GM21723 (cell line): Measurements from ENCODE around the gene CNTNAP2.

Source experiments
- ATAC-seq: cut with Tn5 transposase; IDR thresholded peaks from one replicate; pipeline ENCODE4 v1.9.1; 2021; ENCODE audit warnings: mild to moderate bottlenecking, moderate library complexity; ENCODE audit not compliant: unreplicated experiment

The CNTNAP2 gene

GRCh38 chr7:148337995-148338747 is 2221.6 kb downstream of the CNTNAP2 start:
- no peak for ATAC-seq

DNA sequence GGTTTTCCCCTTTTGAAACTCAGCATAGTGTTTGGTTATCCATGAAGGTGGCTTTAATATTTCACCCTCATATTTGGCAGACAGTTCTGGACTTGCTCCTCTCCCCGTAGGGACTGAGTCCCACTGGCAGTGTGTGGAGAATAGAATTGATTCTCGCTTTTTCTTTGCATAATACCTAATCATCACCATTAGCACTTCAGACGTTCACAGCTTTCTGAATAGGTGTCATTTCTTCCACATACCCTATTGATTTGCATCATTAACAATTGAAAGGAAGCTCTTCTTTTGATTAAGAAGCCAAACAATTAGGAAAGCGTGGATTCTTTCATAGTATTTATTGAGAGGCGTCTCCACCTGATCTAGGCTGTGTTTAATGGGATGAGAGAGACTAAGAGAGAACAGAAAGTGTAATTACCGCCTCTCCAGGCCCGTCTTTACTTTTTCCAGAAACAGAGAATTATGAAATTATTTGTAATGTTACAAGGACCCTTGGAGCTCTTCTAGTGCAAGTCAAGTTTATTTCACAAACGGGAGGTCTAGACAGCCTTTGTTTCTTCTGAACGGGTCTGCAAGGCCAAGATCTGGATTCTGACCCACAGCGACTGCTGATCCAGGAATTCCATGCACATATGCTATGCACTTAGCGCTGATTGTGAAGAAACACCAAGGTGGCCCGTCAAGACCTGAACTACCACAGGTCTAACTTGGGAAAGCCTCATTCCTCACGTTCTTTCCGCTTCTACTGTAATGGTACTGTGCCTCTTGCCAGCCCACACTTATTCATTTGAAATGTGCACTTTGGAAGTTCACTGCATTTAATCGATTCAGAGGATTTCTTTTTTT is 2224.1 kb downstream of the CNTNAP2 start:
- ATAC-seq = no peak

- ATAC-seq = no peak
These were observed 2227.8 kb downstream of the CNTNAP2 start for GRCh38 chr7:148344406-148344805.

DNA sequence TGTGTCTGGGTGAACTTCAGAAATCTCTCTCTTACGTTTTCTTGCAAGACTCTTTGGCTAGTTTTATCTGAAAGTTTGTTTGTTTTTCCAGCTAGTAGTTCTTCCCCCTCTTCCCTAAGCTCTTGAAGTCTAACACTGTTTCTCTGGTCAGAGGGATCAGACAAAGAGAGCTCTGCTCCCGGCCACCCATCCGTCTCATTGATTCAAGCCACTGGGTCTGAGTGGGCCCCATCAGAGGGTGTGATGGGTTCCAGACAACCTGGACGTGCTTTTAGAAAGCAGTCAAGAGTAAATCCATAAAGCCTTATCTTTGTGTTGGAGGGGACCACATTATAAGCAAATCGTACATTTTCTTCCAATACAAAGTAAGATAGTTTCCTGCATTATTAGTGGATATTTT is 2231.4 kb downstream of the CNTNAP2 start:
- ATAC-seq = no peak

DNA sequence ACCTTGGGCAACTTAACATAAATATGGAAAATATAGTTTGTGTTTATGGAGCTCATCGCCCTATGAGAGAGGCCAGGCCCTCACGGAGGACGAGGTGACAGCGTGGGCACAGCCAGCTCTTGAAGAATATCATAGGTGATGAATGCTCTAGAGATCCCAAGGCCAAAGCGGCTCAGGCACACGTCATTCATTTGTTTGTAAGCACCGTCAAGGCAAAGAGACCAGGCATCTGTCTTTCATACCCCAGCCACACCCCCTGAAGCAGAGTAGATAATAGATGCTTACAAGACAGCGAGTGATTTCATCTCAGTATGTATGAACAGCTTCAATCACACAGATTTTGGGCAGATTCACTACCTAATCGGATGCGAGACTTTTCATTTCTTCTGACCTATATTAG is 2231.9 kb downstream of the CNTNAP2 start:
- ATAC-seq = no peak

DNA sequence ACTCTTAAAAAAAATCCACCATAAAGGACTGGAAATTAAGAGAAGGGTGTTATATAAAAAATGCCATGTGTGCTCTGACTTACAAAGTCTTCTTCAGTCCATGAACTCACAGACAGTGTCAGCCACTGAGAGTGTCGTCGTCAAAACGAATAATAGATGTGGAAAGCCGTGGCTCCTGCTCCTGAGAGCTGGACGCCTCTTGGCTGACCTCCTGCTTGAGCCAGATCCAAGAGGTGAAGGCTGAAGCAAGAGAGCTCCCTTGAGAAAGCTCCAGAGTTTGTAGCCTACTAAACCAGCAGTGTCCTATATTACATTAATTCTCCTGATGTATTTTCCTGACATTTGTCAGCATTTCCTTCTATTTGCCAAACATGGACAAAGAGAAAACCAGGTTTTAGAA is 2239.7 kb downstream of the CNTNAP2 start:
- ATAC-seq = no peak

- ATAC-seq = no peak
These were observed 2245.9 kb downstream of the CNTNAP2 start for GRCh38 chr7:148362541-148362940.

DNA sequence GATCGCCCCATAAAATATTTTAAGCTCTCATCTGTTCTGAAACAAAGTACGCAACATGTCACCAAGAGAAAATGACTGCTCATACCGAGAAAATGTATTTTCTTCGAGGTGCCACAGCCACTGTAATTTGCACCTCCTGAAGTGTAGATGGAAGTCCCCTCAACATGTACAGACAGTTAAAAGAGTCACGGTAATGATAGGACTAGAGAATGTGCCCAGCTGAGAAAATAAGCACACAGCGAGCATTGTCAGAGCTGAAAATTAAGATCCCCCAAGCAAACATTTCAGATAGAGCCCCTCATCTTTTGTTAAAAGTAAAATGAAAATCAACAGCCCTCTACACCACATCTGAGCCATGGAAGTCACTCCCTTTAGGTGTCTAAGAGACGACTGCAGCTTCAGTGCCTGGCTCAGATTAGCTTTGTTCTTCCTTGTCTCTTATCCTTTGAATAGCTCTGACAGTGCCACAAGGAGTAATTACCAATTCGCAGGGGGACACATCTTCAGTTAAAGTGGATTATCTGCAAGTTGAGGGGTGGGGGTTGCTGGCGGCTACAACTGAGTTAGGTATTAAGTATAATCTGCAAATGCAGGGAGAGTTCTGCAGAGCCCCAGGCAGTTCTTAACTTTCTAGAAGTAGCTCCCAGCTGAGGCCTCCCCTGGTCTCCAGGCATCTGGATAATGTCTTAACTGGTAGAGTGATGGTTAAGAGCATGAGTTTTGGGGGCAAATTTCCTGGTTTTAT is 2251.3 kb downstream of the CNTNAP2 start:
- ATAC-seq = no peak

DNA sequence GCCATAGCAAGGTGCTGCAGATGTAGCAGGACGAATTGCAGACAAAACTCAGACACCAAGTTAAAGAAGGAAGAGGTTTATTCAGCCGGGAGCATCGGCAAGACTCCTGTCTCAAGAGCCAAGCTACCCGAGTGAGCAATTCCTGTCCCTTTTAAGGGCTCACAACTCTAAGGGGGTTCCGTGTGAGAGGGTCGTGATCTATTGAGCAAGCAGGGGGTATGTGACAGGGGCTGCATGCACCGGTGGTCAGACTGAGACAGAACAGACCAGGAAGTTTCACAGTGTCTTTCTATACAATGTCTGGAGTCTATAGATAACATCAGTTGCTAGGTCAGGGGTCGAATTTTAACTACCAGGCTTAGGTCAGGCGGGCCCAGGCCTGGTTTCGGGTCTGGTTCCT is 2252.0 kb downstream of the CNTNAP2 start:
- ATAC-seq = no peak

DNA sequence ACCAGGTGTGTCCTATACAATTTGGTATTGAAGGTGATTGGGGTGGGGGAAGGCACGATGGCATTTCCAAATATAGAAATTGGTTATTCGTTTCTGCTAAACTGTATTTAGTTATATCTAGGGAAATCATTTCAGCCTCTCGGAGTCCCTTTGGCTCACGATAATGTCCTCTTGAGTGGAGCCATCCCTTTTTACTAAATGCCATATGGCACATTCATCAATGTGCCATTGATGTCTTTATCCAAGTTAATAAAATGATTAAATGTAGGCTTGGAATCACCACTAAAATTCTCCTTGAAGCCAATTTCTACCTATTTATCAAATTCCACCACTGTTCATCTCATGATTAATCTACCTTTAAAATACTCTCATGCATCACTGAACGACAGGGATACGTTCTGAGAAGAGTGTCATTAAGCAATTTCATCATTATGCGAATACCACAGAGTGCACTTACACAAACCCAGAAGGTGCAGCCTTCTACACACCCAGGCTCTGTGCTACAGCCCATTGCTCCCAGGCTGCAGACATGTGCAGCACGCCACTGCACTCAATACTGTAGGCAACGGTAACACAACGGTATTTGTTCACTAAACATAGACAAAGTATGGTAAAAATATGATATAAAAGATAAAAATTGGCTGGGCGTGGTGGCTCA is 2254.8 kb downstream of the CNTNAP2 start:
- ATAC-seq = no peak

DNA sequence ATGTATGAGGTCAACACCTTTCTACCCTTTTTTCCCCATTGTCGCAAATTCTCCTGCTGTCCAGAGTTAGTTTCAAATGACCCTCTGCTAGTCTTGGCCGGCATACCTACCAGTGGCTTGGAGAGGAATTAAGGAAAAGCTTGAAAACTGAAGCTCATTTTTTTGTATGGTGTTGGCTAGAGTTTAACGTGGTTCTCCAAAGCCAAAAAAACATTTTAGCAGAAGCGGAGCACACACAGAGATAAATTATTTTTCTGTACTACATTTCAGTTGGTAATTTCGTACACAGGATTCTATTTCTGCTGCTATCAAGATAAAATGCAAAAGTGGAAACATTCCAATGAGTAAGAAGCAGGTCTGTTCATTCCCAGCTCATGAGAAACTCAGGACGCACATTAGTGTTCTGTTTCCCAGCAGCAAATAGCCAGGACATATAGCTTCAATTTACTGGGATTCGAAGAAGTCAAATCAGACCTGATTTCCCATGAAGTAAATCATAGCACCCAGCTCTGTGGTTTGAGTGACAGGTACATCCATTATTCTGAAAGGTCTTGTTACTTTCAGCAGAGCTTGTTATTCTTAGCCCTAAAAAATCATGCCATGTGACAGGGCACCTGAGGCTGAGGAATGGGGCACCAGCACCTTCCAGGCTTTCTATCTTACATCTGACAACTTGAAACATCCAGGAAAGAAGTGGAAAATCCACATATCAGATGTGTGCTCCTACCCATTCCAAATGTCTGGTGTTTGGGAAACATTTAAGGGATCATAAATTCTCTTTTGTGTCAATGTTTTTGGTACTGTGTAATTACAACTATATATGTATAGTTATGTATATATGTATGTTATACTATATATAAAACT is 2258.0 kb downstream of the CNTNAP2 start:
- ATAC-seq = no peak

- ATAC-seq = no peak
These were observed 2263.1 kb downstream of the CNTNAP2 start for GRCh38 chr7:148379677-148380076.

DNA sequence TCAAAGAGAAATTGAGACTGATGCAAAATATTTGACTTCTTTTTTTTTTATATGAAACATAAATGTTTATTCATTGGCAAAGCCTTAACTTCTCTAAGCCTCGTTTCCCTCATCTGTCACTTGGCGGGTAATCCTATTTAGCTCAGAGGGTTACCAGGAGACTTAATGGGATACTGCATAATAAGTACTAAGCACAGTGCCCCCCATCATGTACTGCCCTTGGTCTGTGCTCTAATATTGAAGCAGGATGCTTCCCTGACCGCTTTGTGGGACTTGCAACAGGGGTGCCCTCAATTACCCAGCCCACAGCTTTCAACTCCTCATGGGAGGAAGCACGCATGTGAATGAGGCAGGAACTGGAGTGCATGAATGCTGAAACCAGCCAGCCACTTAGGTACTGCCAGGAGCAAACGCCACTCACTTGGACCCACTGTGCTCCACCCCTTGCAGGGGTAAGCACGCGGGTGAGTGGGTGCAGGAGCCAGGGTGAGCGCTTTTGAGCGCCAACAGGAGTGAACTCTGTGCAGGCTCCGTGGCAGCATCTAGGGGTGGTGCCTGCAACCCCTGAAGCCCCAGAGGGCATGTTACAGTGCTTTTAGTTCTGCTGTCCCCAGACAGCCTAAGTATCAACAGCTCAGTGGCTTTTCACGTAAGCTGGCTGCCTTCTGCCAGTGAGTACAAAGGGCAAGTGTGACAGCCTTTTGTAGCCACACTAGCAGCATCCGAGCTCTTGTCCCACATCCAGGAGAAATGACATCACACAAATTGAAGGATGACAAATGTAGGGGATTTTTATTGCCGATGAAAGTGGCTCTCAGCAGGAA is 2264.2 kb downstream of the CNTNAP2 start:
- no peak for ATAC-seq

- no peak for ATAC-seq
These were observed 2266.0 kb downstream of the CNTNAP2 start for GRCh38 chr7:148382596-148382995.

- ATAC-seq = no peak
These were observed 2267.1 kb downstream of the CNTNAP2 start for GRCh38 chr7:148383651-148384050.

DNA sequence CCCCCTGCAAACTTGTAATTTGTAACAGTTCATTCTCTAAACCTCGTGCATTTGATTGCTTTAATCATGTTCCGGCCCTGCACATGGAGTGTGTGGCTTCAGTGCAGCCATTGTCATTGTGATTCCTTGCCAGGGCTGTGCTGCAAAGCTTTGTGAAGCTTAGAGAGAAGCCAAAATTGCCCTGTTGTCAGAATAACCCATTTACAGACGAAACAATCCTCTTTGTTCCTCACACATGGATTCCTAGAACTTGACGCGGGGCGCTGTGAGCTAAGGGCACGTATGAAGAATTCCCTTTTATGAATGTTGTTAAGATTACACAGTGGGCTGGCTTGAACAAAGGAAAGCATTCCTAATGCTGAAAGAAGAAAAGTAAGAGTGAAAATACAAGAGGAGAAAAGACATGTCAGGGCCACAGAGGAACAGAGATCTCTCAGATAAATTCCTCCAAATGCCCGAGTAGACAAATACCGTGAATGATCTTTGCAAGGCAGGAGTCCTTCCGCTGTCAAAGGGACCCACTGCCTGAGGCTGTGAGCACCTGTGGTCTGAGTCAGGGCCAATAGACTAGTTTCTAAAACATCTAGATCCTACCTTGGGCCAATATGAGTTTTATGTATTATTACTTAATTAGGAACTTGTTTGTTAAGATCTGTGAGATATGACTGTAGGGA is 2268.5 kb downstream of the CNTNAP2 start:
- no peak for ATAC-seq

- ATAC-seq = no peak
These were observed 2273.8 kb downstream of the CNTNAP2 start for GRCh38 chr7:148390381-148390780.

DNA sequence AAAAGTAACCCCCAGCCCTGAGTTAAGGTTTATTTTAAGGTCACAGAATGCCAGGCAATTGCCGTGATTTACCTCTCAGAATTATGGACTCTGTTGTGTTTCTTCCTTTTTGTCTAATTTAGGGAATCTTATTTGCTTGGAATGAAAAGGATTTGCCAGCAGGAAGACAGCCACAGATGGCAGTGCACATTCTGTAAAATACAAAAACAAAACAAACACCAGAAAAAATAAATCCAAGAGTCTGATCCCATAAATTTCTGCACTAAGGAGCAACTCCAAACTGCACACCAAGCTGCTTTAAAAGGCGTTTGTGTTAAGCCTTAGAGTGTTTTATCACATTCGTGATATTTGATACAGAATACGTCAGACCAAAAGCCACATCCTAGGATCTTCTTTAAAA is 2275.0 kb downstream of the CNTNAP2 start:
- no peak for ATAC-seq

- ATAC-seq = no peak
These were observed 2278.0 kb downstream of the CNTNAP2 start for GRCh38 chr7:148394582-148394981.
